ENCODE results near the gene ATP6V1B1.

DNA sequence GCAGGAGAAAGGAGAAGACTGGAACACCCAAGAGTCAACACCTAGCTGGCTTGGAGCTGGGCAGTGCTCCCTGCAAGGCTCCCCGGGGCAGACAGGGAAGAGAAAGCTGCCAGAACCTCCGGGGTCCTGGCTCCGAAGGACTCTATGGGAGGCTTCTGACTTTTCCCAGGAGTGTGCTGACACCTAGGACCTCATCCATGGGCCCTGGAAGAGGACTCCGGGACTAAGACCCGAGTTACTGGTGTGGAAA is 37.8 kb upstream of the ATP6V1B1 start:
- TF ChIP-seq, protein P1, sequence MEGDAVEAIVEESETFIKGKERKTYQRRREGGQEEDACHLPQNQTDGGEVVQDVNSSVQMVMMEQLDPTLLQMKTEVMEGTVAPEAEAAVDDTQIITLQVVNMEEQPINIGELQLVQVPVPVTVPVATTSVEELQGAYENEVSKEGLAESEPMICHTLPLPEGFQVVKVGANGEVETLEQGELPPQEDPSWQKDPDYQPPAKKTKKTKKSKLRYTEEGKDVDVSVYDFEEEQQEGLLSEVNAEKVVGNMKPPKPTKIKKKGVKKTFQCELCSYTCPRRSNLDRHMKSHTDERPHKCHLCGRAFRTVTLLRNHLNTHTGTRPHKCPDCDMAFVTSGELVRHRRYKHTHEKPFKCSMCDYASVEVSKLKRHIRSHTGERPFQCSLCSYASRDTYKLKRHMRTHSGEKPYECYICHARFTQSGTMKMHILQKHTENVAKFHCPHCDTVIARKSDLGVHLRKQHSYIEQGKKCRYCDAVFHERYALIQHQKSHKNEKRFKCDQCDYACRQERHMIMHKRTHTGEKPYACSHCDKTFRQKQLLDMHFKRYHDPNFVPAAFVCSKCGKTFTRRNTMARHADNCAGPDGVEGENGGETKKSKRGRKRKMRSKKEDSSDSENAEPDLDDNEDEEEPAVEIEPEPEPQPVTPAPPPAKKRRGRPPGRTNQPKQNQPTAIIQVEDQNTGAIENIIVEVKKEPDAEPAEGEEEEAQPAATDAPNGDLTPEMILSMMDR (conservative IDR thresholded peaks at IDR 0.05; ENCODE audit: low read length): no peak
- no peak for TF ChIP-seq EZH2phosphoT487 (IDR thresholded peaks at IDR 0.05; ENCODE audit: borderline replicate concordance)

Measured in Loucy (cell line).